GM12878 (cell line): ENCODE measurements around the gene PROX1. TPM values are rescaled to one million over a fixed set of nuclear protein-coding genes. Genes with fewer than 3 reads are reported as not detected.

ENCODE experiments used
- ATAC-seq: fragments of 200-7000 bp; cut with Tn5 transposase; 3 replicates; pipeline ENCODE4 v1.9.1; 2020; ENCODE audit warnings: mild to moderate bottlenecking, moderate library complexity
- BruUV-seq: library from RNA; stranded (reverse); fragments of 400-500 nt; replicated peaks from 2 replicates; lab custom pipeline; 2021; lab: Mats Ljungman, UMichigan
- CTCF ChIA-PET: fragments of 300-600 bp; sonication (Branson Sonifier 250); formaldehyde crosslinking; extraction: SDS; loops from one replicate; lab custom pipeline; 2021; ENCODE audit warnings: inconsistent platforms; lab: Yijun Ruan, JAX
- POLR2A ChIA-PET: fragments of 350-600 bp; formaldehyde crosslinking; extraction: SDS; loops from one replicate; lab custom pipeline; 2021; ENCODE audit warnings: inconsistent platforms; lab: Charles Lee
- RAD21 ChIA-PET: fragments of 300-600 bp; sonication (Branson Sonifier 250); formaldehyde crosslinking; loops from one replicate; lab custom pipeline; 2023; ENCODE audit warnings: antibody characterized with exemption; ENCODE audit not compliant: unreplicated experiment; lab: Charles Lee
- SMC1A ChIA-PET: fragments of 300-600 bp; sonication (Branson Sonifier 250); formaldehyde crosslinking; loops from one replicate; lab custom pipeline; 2023; ENCODE audit not compliant: unreplicated experiment, uncharacterized antibody; lab: Charles Lee
- DNase-seq: peaks from one replicate; pipeline ENCODE4 v3.0.0-alpha.2; 2011; ENCODE audit warnings: low read depth, low spot score
- FAIRE-seq: peaks from 3 replicates; lab custom pipeline; 2011; peaks lifted over from hg19 to GRCh38; lab: Jason Lieb, UNC
- H2AFZ ChIP-seq: 2 replicates; pipeline ENCODE4 v1.6.0; 2011; ENCODE audit warnings: low read depth, low read length, control low read depth; ENCODE audit not compliant: control insufficient read depth
- H3K27ac ChIP-seq: 2 replicates; pipeline ENCODE4 v1.5.1; 2011; ENCODE audit warnings: control low read depth; ENCODE audit not compliant: control insufficient read depth, insufficient read depth
- H3K27me3 ChIP-seq, 2 experiments: replicated peaks in 1 of 2; 2 replicates each; pipeline versions ENCODE4 v1.6.0 to v1.6.1; 2011; ENCODE audit warnings: low read length in 1 of 2; ENCODE audit not compliant: control insufficient read depth in 2 of 2, insufficient read depth in 2 of 2
- H3K36me3 ChIP-seq, 2 experiments: 2 replicates each; pipeline ENCODE4 v1.5.1; 2011; ENCODE audit warnings: low read length in 1 of 2; ENCODE audit not compliant: control insufficient read depth in 2 of 2, insufficient read depth in 2 of 2
- H3K4me1 ChIP-seq: 2 replicates; pipeline ENCODE4 v1.6.1; 2011; ENCODE audit warnings: mild to moderate bottlenecking, low read length, moderate library complexity, mixed read lengths; ENCODE audit not compliant: control insufficient read depth, insufficient read depth
- H3K4me2 ChIP-seq: 2 replicates; pipeline ENCODE4 v1.6.0; 2011; ENCODE audit warnings: control low read depth; ENCODE audit not compliant: control insufficient read depth, insufficient read depth
- H3K4me3 ChIP-seq: fragments of 200-600 bp; sonication (generic); 2 replicates; pipeline ENCODE4 v1.5.1; 2016
- H3K79me2 ChIP-seq: 2 replicates; pipeline ENCODE4 v1.6.0; 2011; ENCODE audit warnings: low read length; ENCODE audit not compliant: control insufficient read depth, insufficient read depth
- H3K9ac ChIP-seq: 2 replicates; pipeline ENCODE4 v1.8.0; 2011; ENCODE audit warnings: low read length, control low read depth, mixed read lengths; ENCODE audit not compliant: control insufficient read depth, insufficient read depth
- H3K9me3 ChIP-seq: replicated peaks from 3 replicates; pipeline ENCODE4 v1.5.1; 2011; ENCODE audit warnings: mild to moderate bottlenecking, low read length; ENCODE audit not compliant: control insufficient read depth, insufficient read depth
- H4K20me1 ChIP-seq: 2 replicates; pipeline ENCODE4 v1.6.0; 2011; ENCODE audit not compliant: control insufficient read depth, insufficient read depth
- CHD2 ChIP-seq: IDR thresholded peaks from 2 replicates; pipeline ENCODE4 v1.6.1; 2011; ENCODE audit warnings: low read depth, low read length, improper control_type of control experiment, borderline replicate concordance
- HDAC2 ChIP-seq: fragments of 200-600 bp; sonication (generic); IDR thresholded peaks from 2 replicates; pipeline ENCODE4 v1.6.1; 2017
- HDGF ChIP-seq: fragments of 450-650 bp; IDR thresholded peaks from 2 replicates; pipeline ENCODE4 v1.6.1; 2016; ENCODE audit warnings: antibody characterized with exemption
- IKZF1 ChIP-seq: fragments of 450-650 bp; conservative IDR thresholded peaks from 2 replicates; pipeline ENCODE4 v1.6.1; 2017; ENCODE audit warnings: antibody characterized with exemption, mild to moderate bottlenecking
- NFYB ChIP-seq: IDR thresholded peaks from 2 replicates; pipeline ENCODE4 v1.6.1; 2011; ENCODE audit warnings: low read depth, mild to moderate bottlenecking, low read length, improper control_type of control experiment, moderate library complexity; ENCODE audit not compliant: insufficient read depth
- RB1 ChIP-seq: fragments of 450-650 bp; formaldehyde crosslinking; IDR thresholded peaks from 2 replicates; pipeline ENCODE4 v1.6.1; 2017; ENCODE audit warnings: mild to moderate bottlenecking, borderline replicate concordance
- SRF ChIP-seq, 2 experiments: IDR thresholded peaks; 2 replicates each; pipeline ENCODE4 v1.6.1; 2011; ENCODE audit warnings: low read depth in 2 of 2, low read length in 2 of 2, mild to moderate bottlenecking in 1 of 2, moderate library complexity in 1 of 2
- ZNF384 ChIP-seq: IDR thresholded peaks from 2 replicates; pipeline ENCODE4 v1.6.1; 2012; ENCODE audit warnings: low read depth, mild to moderate bottlenecking, low read length, improper control_type of control experiment, borderline replicate concordance
- WGBS: methylation state at CpG from one replicate; pipeline ENCODE4 v1.1.6; 2016; ENCODE audit warnings: low lambda C conversion rate; ENCODE audit not compliant: insufficient replicate concordance, insufficient coverage; ENCODE audit errors: missing lambda C conversion rate; 5-methylcytosine and 5-hydroxymethylcytosine counted together
- in situ Hi-C: fragments of 300-500 bp; cut with MboI; formaldehyde crosslinking; loops from 9 replicates; pipeline ENCODE4 v1.14.3; 2018; ENCODE audit warnings: mixed read lengths
- intact Hi-C: fragments of 100-400 bp; cut with micrococcal nuclease; formaldehyde crosslinking; loops from one replicate; pipeline ENCODE4 v1.14.2; 2022; ENCODE audit not compliant: unreplicated experiment
- polyA plus RNA-seq, 11 experiments: library from polyadenylated mRNA; depleted of rRNA in 4 of 11; unstranded in 6 of 11; stranded (reverse) in 5 of 11; fragments of >200 nt; fragmentation: Nextera tagmentation in 4 of 11; fragmentation: Illumina TruSeq in 1 of 11; extraction: Ambion mirVana in 4 of 11; extraction: Trizol in 1 of 11; gene quantifications; 1 replicate in 1 of 11; 2 replicates in 10 of 11; pipeline versions ENCODE4 v1.2.1 to v1.2.3, GENCODE V29; 2011 to 2016; ENCODE audit warnings: inconsistent platforms in 2 of 11, missing spikeins in 2 of 11, low read depth in 1 of 11
- total RNA-seq, 4 experiments: library from RNA; depleted of rRNA in 3 of 4; stranded (reverse); fragments of >200 nt in 3 of 4; fragmentation: Illumina TruSeq in 1 of 4; extraction: Trizol in 1 of 4; gene quantifications; 2 replicates each; pipeline versions ENCODE4 v1.2.1 to v1.2.3, GENCODE V29; 2013 to 2021
- TF ChIP-seq, protein P1 (sequence below): fragments of 450-650 bp; IDR thresholded peaks from 2 replicates; pipeline ENCODE4 v1.6.1; 2017; ENCODE audit warnings: borderline replicate concordance
- TF ChIP-seq, protein P2 (sequence below): IDR thresholded peaks from 2 replicates; pipeline ENCODE4 v1.6.1; 2011; ENCODE audit warnings: low read depth, mild to moderate bottlenecking, low read length, moderate library complexity, borderline replicate concordance; ENCODE audit errors: extremely low read depth
- TF ChIP-seq, protein P3 (sequence below): IDR thresholded peaks from 2 replicates; pipeline ENCODE4 v1.6.1; 2011; ENCODE audit warnings: borderline replicate concordance, low read depth, mild to moderate bottlenecking, moderate library complexity, mixed read lengths, low read length; ENCODE audit not compliant: insufficient read depth; ENCODE audit errors: extremely low read length

The PROX1 gene
- total and polyA plus RNA-seq, 10 of the 15 experiments (the other 5 are each of a cell fraction or from before 2014, with no cell fraction given) = under 0.01 to 0.44 (median 0.03) TPM; not detected in 4

DNA sequence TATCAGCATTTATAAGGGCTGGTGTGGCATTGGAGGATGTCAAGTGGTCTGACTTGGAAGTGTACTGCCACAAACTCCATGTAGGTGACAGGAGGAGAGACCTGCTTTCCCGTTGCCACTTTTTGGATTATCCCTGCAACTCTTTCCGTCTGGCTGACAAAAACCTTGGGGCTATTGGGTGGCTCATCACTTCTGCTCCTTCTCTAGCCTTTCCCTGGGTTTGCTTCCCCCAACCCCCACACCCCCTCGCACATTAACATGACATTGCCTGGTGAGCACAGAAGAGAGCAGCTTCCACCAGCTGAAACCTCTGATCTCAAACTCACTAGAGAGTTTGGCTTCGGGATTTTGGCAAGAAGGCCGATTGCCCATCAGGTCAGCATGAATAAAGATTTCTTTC, 39.2 kb downstream of the PROX1 start:
- Histone ChIP-seq H3K36me3 (no peaks in the 10 kb centered on the region), H3K27ac (no peak overlapping the region), H3K9ac (no peak overlapping the region), H3K4me3 (no peak overlapping the region), H3K4me2 (no peak overlapping the region), H3K79me2 (no peaks in the 10 kb centered on the region), H3K4me1 (no peaks in the 10 kb centered on the region), H3K9me3 (no peaks in the 10 kb centered on the region), H4K20me1 (no peaks in the 10 kb centered on the region), H3K27me3 (peaks cover 0 to 2% of the 10 kb centered on the region in 2 experiments; a peak in 2 of 4 replicates), H2AFZ (no peak overlapping the region)
- RAD21 ChIA-PET = no interaction called here
- intact Hi-C loops = no loop called here
- no peak for ATAC-seq
- 2% methylated on average over 5 of the region's 5 CpGs for WGBS
- CTCF ChIA-PET = interaction anchor here (1.3 kb wide), 1 partner anchor 9 kb away, joined by 3 read pairs; no protein-coding TSS in a partner anchor
- no peak for DNase-seq
- no peak for FAIRE-seq
- no TSS peak for BruUV-seq
- in situ Hi-C loops = no loop called here
- POLR2A ChIA-PET = interaction anchor here (0.6 kb wide), 1 partner anchor 1326 kb away, joined by 6 read pairs; no protein-coding TSS in a partner anchor
- SMC1A ChIA-PET = no interaction called here
- TF ChIP-seq CHD2 (no peak), HDGF (no peak), ZNF384 (no peak), HDAC2 (no peak), NFYB (no peak), SRF (IDR thresholded peaks at IDR 0.05; ENCODE audit: low read depth in 2 of 2, low read length in 2 of 2) (no peak), IKZF1 (no peak), RB1 (no peak)
- TF ChIP-seq, protein P1, sequence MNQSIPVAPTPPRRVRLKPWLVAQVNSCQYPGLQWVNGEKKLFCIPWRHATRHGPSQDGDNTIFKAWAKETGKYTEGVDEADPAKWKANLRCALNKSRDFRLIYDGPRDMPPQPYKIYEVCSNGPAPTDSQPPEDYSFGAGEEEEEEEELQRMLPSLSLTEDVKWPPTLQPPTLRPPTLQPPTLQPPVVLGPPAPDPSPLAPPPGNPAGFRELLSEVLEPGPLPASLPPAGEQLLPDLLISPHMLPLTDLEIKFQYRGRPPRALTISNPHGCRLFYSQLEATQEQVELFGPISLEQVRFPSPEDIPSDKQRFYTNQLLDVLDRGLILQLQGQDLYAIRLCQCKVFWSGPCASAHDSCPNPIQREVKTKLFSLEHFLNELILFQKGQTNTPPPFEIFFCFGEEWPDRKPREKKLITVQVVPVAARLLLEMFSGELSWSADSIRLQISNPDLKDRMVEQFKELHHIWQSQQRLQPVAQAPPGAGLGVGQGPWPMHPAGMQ = no peak
- TF ChIP-seq, protein P2, sequence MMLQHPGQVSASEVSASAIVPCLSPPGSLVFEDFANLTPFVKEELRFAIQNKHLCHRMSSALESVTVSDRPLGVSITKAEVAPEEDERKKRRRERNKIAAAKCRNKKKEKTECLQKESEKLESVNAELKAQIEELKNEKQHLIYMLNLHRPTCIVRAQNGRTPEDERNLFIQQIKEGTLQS = no peak
- TF ChIP-seq, protein P3, sequence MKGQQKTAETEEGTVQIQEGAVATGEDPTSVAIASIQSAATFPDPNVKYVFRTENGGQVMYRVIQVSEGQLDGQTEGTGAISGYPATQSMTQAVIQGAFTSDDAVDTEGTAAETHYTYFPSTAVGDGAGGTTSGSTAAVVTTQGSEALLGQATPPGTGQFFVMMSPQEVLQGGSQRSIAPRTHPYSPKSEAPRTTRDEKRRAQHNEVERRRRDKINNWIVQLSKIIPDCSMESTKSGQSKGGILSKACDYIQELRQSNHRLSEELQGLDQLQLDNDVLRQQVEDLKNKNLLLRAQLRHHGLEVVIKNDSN = no peak
